ENCODE data around the gene DSE.

Gene DSE

GRCh38 chr6:116450769-116451740 lies 80.3 kb downstream of the DSE start:
- DNase-seq: no peak

- no peak for DNase-seq
Observed at GRCh38 chr6:116451916-116452315, 81.2 kb downstream of the DSE start.

- no peak for DNase-seq
Observed at GRCh38 chr6:116452531-116452930, 81.8 kb downstream of the DSE start.

- no peak for DNase-seq
Observed at GRCh38 chr6:116456106-116456505, 85.4 kb downstream of the DSE start.

GRCh38 chr6:116456927-116457326 lies 86.2 kb downstream of the DSE start:
- no peak for DNase-seq

- DNase-seq: no peak
Observed at GRCh38 chr6:116458264-116458663, 87.5 kb downstream of the DSE start.

- no peak for DNase-seq
Observed at GRCh38 chr6:116459927-116460326, 89.2 kb downstream of the DSE start.

GRCh38 chr6:116461331-116461931 lies 90.7 kb downstream of the DSE start, which contains the start of gene CALHM6:
CALHM6 (plus strand) TSS chr6:116461375; CDS start chr6:116461930, 555 bp downstream.
- DNase-seq: no peak

- DNase-seq: no peak
Observed at GRCh38 chr6:116461932-116462885, 91.5 kb downstream of the DSE start.

GRCh38 chr6:116463301-116463700 lies 92.6 kb downstream of the DSE start:
- no peak for DNase-seq

GRCh38 chr6:116465246-116465645 lies 94.5 kb downstream of the DSE start:
- no peak for DNase-seq

- DNase-seq: no peak
Observed at GRCh38 chr6:116467096-116467495, 96.3 kb downstream of the DSE start.

- no peak for DNase-seq
Observed at GRCh38 chr6:116467514-116467913, 96.8 kb downstream of the DSE start.

- DNase-seq: no peak
Observed at GRCh38 chr6:116468293-116468692, 97.5 kb downstream of the DSE start.

- no peak for DNase-seq
Observed at GRCh38 chr6:116471531-116471930, 100.8 kb downstream of the DSE start.

GRCh38 chr6:116472706-116473105 lies 102.0 kb downstream of the DSE start:
- no peak for DNase-seq

GRCh38 chr6:116475141-116475540 lies 104.4 kb downstream of the DSE start:
- DNase-seq: no peak

- DNase-seq: no peak
Observed at GRCh38 chr6:116476002-116476678, 105.4 kb downstream of the DSE start.

- no peak for DNase-seq
Observed at GRCh38 chr6:116482780-116483179, 112.0 kb downstream of the DSE start.

GRCh38 chr6:116483616-116484015 lies 112.9 kb downstream of the DSE start:
- no peak for DNase-seq

GRCh38 chr6:116485559-116486184 lies 114.9 kb downstream of the DSE start:
- DNase-seq: no peak

All from 8988T (cell line).